Measurements from ENCODE around the gene SREBF1.
A peak's percentile ranks its signal among the peaks of the same experiment; 100 is the strongest.

Gene SREBF1

DNA sequence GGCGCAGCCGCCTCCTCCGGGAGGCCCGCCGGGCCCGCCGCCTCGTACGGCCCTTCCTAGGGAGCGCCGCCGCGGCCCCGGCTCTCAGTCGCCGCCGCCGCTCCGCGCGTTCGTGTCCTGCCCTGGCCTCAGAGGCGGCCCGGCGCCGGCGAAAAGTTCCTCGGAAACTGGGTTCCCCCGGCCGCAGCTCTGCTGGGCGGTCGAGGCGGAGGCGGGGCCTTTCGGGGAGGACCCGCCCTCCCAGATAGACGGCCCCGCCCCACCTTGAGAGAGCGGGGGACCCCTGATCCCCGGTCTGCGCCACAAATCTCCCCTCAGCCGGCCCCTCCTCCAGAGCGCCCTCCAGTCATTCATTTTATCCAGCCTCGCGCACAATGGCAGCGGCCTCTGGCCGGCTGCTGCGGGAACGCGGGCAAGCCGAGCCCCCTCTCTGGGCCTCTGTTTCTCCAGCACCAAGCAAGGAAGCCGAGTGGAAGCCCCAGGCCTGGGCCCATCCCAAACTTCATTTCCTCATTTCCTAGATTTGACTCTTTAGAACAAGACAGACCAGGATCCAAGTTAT, at the start of gene SREBF1:
TSS of gene SREBF1 (minus strand) at position 169 of the 562 bp plus-strand sequence. CDS start 169 bp downstream, outside the sequence.
- peak; percentile 74 for DNase-seq

DNA sequence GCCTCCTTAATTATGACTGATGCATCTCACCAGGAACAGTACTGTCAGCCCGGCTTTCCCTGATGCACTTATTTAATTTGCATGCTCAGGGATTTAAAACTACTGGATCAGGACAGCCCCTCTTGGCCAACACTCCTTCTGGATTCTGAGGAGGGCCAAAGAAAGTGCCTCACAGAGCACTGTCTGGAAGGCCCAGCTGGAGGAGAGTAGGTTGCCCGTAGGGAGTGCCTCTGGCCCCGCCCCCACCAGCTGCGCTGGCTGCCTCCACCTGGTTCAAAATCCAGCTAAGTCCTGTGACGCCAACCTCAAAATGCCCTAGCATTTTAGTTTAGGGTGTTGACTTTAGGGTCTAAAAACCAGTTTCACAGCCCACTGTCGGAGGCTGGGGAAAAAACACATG, 49.4 kb upstream of the SREBF1 start:
- no peak for DNase-seq

DNA sequence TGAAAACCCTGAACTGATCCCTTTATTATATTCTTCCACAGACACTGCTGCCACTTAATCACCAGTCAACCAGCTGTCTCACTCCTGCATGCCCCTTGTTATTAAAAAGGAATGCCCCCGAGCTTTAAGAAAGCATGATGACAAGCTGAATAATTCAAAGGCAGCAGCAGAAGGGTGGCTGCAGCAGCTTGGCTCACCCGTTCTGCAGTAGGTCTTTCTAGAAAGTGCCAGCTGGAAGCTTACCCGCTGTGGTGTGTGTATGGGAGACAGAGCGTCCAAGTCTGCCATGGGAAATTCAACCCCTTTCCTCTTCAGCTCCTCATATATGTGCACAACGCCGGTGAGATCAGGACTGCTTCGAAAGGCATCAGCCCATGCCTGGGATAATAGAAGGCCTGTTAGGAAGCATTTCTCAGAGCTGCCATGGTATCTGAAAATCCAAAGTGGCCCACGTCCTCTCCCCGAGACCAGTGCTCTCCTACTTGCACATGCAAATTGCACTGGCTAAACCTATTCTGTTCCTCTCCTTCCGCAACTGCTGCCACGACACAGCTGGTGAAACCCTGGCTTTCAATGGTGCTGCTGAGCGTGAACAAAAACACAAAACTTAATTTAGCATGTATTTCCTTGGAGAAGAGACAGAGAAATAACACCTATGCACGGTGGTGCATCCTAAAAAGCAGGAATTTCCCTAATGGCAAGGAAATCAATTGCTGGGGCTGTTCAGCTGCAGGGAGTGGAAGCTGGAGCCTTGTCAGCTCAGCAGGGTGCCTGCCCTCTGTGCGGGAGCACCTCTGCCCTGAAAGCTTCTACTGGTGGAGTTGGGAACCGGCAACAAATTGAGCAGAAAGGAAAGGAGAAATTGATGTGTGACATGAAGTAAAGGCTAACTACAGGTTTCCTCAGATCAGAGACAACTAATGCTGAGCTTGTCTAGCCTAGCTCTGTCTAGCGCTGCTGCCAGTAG, 47.9 kb upstream of the SREBF1 start:
- DNase-seq, result no peak

DNA sequence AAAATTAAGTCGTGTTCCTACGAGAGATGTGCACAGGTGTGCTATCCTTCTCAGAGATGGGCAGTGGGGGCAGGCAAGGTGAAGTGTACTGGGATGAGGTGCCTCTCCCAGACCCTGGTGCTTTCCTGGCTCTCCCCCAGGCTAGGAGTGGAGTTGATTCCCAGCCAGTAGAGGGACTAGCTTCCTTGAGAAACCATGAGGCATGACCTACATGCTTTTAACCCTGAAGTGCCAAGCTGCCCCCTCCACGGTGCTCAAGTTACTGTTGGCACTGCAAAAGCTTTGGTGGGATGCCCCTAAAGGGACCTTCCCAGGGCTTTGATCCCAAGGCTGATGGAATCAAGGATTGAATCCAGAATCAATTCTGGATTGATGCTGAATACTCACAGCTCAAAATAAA, 47.0 kb upstream of the SREBF1 start:
- no peak for DNase-seq

DNA sequence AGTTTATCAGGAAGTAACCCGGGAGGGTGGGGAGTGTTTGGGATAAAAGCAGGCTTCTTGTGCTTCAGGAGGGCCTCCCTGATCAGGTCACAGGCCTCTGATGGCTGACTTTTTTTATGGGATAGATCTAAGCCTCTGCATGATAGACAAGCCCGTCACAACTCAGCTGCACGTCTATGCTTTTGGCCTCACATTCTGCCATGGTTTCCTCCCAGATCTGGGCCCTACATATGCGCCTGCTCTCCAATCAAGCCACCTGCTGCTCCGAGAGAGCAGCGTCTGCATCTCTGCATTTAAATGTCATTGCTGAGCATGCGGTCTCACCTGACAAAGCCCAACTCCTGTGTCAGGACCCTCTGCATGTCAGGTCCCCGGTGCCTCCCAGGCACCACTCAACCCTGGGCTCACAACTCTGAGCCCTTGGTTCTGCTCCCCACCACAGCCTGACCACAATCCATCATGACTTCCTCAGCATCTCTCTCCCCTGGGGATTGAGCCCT, 45.3 kb upstream of the SREBF1 start:
- no peak for DNase-seq

DNA sequence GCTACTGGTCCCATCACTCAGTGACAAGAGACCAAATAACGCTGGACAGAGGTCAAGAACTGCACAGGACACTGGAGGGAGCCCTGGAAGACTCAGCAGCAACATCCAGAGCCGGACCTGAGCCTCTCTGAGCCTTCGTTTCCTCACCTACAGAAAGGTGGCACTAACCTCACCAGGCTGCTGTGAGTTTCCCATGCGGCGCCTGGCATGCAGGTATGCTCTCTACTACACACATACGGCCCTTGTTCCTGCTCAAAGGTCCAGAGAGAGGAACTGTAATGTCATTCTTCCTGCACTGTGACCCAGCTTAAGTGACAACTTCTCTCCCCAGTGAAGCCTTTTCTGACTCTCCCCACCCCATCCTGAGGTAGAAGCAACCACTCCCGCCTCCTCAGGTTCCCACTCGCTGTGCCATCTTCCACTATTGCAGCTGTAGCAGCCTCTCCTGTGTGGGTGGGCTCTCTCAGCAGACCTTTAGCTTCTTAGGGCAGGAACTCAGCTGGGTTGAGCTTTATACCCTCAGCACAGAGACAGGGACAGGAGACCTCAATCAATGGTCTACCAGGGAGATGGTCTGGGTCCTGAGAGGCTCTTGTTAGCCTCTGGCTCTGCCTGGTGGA, 43.9 kb upstream of the SREBF1 start:
- no peak for DNase-seq

DNA sequence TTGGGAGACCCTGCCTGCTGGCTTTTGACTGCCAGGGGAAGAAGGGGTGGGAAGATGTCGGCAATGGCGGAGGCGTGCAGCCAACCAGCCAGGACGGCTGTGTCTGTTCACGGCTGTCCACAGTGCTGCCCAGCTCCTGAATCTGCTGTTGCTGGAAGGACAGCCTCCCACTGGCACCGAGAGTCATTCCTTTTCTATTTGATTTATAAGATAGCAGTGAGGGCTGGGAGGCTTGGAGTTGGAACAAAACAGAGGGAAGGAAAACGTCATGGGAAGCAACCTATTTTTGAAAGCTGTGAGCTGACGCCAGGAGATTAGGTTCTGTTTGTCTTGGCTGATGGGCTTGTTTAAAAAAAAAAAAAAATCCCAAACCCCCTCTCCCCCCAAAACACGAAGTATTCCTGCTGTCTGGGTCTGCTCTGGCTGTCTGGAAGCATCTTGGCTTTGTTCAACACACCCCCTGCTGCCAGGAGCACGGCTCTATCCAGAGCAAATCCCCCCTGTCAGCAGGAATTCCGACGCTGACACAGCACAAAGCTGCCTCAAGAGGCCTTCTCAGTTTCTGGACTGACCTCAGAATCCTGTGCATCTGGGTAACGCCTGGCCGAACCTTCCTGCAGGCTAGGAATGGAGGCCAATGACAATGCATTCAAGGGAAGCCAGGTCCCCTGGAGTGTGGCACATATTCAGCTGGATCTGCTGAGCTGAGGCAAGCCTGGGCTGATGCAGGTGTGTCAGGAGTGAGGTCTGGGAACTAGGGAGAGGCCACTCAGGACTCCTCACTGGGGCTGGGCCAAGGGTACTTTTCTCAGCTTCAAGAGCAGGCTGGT, 41.0 kb upstream of the SREBF1 start:
- no peak for DNase-seq

DNA sequence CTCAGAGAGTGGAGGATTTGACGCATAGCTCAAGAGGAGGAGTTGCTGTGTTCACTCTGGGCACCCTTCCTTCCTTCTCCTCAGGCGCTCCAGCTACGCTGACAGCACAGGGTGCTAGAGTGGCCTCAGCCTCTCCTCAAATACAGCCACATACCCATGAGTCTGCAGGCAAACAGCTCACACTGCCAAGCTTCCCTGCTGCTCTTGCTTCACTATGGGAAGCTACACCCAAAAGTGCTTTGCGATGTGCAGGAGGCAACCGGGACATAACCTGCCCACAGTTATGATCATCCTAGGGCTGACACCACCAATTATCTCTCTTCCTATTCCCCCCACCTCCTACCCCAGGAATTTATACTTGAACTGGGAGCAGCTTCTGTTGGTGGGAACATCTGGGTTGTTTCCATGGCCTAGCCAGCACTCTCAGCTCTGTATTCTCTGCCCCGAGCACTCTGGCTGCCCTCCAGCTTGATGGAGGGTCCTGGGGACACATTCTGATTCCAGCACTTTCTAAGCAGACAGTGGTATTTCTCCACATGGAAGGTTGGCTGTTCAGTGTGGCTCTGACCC, 40.3 kb upstream of the SREBF1 start:
- DNase-seq, result no peak

DNA sequence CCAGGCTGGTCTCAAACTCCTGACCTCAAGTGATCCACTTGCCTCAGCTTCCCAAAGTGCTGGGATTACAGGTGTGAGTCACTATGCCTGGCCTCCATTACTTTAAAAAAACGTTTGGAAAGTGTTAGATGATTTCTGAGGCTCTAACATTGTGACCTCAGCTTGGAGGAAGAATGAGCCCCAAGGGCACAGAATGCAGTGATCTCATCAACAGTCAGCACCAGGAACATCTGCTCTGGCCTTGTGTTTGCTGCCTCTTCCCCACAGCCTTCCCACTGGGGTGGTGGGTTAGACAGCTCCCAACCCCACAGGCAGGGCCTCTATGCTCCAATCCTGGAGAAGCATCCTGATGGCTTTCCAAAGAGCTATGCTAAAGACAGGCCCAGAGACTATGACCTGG, 37.7 kb upstream of the SREBF1 start:
- DNase-seq, result no peak

DNA sequence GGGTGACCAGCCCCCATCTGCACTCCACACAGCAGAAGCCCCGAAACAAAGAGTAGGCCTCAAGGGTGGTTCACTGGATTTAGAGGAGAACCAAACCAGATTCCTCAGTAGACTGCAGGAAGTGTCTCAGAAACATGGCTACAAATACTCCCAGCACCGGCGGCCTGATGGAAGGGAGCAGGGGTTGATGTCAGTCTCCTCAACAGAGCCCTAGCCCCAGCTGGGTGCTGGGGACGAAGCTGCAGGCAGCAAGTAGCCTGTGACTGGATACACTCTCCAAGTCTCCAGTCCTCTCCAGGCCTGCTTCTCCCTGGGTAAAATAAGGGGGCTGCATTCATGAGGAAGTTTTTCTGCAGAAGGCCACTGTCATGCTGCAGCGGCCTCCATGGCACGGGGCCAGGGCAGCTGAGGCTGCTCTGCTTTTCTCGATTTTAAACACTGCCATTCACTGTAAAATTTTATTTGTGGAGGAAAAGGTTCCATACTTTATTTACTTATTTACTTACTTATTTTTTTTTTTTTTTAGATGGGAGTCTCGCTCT, 36.7 kb upstream of the SREBF1 start:
- DNase-seq, result no peak

DNA sequence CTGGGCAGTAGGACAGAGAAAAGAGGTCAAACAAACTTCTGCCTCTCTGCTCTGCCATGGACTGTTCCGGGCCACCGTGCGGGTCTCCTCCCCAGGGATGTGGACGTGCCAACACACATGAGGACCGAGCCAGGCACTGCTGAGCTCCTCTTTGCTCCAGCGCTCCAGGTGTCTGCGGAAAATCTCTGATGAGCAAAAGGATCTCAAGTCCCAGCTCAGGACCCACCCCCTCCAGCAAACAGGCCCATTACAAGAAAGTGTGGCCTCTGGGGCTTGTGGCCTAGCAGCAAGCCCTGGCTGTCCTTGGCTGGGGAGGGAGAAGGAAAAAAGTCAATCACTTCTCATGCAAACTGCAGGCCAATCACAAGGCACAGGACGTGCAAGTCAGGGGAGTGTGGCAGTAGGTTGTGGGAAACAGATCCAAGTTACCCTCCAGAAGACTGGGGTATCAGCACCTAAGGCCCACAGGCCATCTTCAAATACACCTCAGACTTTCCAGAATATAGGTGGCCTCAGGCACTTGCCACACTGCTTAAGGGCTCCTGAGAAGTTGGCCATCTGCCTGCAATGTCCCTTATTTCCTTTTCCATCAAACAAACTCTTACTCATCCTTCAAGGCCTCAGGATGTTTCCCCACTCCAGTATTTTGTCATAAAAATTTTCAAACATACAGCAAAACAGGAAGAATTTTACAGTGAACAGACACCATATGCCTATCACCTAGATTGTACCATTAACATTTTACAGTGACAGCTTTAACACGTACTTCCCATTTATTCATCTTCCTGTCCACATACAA, 36.0 kb upstream of the SREBF1 start:
- no peak for DNase-seq

DNA sequence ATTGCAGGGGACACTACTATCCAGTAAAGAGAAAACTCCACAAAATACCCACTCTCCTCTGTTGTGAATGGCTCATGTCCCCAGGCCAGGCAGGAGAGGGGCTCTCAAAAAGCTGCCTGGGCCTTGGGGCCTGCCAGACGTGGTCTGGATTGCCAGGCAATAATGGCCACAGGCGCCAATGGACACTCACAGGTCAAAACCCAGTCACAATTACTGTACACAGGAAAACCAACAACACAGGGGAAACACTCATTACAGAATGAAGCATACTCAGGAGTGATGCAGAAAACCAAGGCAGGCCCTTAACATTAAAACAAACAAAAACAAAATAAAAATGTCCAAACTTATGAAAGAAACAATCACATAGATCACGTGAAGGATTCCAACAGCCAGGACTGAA, 35.1 kb upstream of the SREBF1 start:
- no peak for DNase-seq

DNA sequence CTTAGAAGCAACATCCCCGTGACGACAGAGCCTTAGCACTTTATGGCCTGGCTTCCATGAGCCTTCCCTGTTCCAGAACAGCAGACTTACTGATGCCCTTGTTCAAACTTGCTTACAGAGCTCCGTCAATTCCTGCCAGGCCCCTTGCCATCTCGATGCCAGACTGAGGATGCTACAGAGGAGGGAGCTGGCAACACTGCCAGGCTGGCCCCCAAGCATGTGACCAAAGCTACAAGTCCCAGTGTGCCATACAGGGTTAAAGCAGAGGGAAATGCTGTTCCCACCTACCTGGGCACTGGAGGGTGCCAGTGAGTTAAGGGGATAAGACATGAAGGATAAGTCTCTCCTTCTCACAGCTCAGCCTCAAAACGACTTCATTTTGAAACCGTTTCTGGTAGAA, 33.5 kb upstream of the SREBF1 start:
- no peak for DNase-seq

DNA sequence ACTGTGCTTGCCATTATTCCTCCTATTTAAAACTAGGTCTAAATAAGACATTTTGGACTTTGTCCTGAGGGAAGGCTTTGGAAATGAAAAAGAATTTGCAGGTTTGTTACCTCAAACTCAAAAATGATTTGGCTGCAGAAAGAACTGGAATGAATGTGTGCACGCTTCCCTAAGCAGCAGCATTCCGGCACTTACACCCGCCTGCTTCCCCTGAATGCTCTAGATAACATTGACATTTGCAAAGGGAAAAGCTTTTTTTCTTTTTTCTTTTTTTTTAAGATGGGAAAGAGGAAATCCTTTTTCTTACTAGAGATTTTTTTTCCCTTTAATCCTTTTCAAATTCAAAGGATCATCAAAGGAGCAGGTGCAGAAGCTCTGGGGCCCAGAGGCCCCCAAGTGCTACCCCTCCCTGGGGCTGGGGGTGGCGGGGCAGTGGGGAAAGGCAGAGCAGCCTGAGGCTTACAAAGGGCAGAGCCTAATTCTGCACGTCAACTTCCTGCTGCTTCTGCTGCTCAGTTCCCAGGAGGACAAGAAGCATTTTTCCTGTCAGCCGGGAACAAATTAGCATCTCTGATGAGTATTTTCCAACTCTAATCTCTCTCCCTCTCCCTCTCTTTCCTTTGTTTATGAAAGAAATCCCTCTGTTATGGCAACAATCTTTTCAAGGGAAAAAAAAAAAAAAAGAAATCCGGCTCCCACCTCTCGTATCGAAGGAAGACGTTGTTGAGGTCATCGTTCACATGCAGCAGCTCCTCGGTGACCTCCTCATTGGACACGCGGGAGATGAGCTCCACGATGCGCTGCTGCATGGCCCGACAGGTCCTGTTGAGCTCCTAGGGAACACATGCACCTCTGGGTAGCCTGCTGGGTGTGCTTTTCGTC, 32.1 kb upstream of the SREBF1 start:
- DNase-seq, result no peak

DNA sequence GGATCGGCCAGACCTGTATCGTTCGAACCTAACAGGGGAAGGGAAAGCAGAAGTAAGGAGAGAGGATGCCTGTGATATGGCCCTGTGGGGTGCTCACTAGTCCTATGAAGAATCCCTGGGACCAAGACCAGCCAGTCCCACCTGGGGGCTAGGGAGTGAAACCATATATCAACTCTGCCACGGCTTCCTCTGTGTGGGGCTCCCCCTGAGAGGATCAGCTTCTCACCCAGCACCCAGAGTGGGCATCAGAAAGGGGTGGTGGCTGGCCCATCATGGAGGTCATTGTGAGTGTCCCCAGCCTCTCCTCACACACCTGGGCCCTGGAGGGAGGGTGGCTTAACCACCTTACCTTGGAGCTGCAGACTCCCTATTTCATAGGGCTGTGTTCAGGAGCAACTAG, 30.1 kb upstream of the SREBF1 start:
- no peak for DNase-seq

DNA sequence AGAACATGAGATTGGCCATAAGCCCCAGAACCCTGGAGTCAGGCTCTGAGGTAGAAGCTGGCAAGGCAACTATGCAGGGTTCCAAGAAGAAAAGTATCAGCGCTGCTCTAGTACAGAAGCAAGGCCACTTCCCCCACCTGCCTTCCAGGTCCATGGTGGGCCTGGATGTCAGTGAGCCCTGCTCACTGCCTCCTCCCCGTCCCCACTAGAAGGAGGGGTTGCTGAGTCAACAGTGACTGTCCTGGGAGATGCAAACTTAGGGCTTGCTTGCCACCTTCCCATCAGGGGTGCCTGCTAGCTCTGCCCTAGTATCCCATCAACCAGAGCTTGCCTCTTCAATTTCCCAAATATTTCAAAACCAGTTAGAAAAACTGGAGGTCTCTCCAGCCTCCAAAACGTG, 29.6 kb upstream of the SREBF1 start:
- DNase-seq, result no peak

DNA sequence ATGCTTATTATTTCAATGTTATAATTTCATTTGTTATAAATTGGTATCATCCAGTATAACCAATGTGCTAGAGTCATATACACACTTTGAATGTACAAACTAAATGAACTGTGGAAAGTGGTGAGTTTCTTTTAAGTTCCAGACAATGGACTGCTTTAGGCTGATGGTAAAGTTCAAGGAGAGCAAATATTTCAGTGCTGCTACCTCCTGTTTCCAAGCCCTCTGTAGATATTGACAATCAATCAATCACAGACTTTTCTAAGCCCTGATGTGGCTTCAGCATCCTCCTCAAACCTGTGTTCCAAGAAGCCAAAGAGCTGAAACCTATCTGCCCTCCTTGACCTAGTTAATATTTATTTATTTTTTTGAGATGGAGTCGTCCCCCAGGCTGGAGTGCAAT, 28.2 kb upstream of the SREBF1 start:
- DNase-seq, result no peak

DNA sequence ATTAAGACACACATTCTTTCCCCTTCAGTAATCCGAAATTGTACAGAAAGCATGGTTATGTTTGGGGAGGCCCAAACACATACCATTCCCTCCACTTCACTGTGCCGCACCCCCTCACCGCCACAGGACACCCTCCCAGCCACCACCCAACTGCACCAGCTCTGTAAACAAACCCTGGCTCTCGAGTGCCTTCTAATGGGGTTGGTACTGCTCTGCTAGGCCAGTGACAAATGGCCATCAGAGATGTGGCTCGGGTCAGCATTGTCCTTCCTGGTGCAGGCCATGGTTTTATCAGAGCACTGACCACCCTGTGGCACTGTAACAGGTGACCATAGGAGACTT, 24.0 kb upstream of the SREBF1 start:
- DNase-seq, result no peak

DNA sequence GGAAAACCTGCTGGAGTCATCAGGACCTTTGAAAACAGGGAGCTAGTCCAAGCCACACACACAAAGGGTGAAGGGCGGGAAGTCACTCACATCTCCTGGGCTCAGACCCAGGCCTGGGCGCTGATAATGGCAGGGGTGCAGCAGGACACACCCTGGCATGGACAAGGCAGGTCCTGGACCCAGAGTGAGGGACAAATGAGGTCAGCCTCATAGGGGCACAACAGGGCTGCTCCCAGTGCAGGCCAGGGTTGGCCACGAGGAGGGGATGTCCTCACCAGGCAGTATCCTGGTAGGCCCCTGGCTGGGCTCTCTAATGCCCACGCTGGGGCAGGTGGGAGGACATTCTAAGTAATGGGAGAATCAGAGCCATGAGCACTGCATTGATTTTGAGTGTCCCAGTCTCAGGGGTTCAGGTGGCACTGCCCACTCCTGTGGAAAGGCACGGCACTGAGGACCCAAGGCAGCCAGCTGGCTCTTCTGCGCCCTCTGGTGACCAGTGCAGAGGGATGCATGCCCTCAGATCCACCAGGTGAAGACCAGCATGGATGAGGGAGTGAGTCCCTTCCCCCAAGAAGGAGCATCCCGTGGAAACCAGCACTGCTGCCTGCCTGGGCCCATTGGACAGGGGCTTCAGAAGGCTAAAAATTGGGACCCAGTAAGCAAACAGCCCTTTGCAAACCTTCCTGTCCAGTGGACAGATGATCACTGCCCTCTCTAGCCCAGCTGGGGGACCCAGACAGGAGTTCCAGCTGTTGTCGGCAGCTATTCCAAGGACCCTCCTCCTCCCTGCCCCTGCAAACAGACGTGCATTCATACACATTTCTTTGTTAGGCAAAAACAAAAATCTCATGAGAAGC, 23.4 kb upstream of the SREBF1 start:
- peak; percentile 76 for DNase-seq

Measured in RPMI8226 (cell line).